ENCODE data around the gene PFKM.

The PFKM gene

GRCh38 chr12:48187916-48188695 lies 68.9 kb downstream of the PFKM start:
- no peak for DNase-seq (ENCODE audit: low spot score)

- peak; percentile 65 for DNase-seq (ENCODE audit: low spot score)
Observed at GRCh38 chr12:48189331-48190125, 70.4 kb downstream of the PFKM start.

DNA sequence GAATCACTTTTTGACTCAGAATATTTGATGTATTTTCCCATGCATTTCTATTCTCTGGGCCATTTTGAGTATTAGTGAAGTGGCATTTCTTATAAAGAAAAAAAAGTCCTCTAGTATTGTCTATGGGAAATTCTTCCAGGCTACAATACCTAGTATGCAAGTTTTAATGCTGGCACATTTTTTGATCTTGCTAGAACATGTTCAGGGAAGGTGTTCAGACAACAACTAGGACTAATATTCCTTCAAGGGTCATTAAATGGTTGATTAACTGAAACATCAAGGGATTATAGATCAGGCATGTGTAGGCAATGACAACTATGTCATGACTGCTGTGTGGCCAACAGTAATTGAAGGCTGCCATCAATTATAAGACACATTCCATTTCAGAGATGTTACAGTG lies 71.9 kb downstream of the PFKM start:
- DNase-seq (ENCODE audit: low spot score) = no peak

- no peak for DNase-seq (ENCODE audit: low spot score)
Observed at GRCh38 chr12:48192861-48193260, 73.7 kb downstream of the PFKM start.

- DNase-seq (ENCODE audit: low spot score) = no peak
Observed at GRCh38 chr12:48193623-48194022, 74.5 kb downstream of the PFKM start.

DNA sequence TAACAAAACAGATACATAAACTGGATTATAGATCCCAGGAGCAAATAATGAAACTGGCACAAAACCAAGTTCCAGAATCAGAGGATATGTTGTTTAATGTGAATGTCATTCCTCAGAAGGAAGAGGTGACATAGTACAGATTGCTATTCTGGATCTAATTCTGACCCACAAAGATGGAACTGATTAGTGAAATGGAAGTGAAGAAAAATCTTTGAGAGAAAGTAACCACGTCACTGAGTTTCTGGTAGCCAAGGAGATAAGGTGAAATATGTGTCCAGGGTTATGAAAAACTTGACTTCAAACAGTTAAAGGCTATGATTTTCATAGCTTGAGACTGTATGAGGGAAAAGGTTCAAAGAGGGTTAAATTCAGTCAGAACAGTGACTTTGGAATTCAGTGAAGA lies 75.6 kb downstream of the PFKM start:
- DNase-seq (ENCODE audit: low spot score) = no peak
